GM13977 (cell line): Measurements from ENCODE around the gene FAM171A2.

Source experiments
- DNase-seq: peaks from one replicate; pipeline ENCODE4 v3.0.0; 2012; ENCODE audit warnings: low spot score
- in situ Hi-C: fragments of 300-500 bp; cut with MboI; formaldehyde crosslinking; loops from one replicate; pipeline ENCODE4 v1.12.0; 2022; ENCODE audit warnings: low sequenced_read_pairs, low pct_unique_long_range_greater_than_20kb, mixed read lengths, inconsistent platforms; ENCODE audit not compliant: unreplicated experiment
- TF ChIP-seq, protein P1 (sequence below): IDR thresholded peaks from 2 replicates; pipeline ENCODE4 v1.5.1; 2012; ENCODE audit warnings: mild to moderate bottlenecking, control low read depth; ENCODE audit not compliant: insufficient read depth; ENCODE audit errors: extremely low read depth, missing control alignments

Gene FAM171A2

DNA sequence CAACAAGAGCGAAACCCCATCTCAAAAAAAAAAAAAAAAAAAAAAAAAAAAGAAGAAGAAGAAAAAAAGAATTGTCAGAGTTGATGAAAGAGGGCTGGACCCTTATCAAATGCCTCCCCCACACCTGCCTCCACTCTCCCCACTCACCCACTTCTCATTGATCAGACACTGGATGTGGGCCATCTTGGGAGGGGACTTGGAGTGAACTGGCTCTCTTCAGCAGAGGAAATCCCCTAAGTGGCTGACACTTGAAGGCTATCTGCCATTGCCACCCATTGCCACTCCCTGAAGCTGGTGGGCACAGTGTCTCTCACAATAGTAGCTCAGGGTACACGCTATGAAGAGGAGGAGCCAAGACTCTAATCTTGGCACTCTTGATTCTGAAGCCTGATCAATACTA is 24.2 kb upstream of the FAM171A2 start:
- in situ Hi-C loops: no loop called here
- TF ChIP-seq, protein P1, sequence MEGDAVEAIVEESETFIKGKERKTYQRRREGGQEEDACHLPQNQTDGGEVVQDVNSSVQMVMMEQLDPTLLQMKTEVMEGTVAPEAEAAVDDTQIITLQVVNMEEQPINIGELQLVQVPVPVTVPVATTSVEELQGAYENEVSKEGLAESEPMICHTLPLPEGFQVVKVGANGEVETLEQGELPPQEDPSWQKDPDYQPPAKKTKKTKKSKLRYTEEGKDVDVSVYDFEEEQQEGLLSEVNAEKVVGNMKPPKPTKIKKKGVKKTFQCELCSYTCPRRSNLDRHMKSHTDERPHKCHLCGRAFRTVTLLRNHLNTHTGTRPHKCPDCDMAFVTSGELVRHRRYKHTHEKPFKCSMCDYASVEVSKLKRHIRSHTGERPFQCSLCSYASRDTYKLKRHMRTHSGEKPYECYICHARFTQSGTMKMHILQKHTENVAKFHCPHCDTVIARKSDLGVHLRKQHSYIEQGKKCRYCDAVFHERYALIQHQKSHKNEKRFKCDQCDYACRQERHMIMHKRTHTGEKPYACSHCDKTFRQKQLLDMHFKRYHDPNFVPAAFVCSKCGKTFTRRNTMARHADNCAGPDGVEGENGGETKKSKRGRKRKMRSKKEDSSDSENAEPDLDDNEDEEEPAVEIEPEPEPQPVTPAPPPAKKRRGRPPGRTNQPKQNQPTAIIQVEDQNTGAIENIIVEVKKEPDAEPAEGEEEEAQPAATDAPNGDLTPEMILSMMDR: no peak
- DNase-seq: no peak

DNA sequence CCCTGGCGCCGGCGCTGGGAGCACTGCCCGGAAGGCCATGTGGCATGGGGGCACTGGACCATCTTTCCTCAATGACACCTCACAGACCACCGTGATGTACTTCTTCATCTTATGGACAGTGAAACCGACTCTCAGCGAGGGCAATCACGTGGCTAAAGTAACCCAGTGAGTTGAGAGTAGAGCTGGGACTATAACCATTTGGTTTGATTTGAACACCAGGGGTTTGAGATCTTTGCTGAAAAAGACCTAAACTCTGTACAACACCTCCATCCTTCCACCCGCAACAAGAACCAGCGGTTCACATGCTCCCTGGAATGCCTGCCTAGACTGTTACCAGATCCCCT is 22.5 kb upstream of the FAM171A2 start:
- TF ChIP-seq, protein P1: no peak
- DNase-seq: no peak
- in situ Hi-C loops: no loop called here

DNA sequence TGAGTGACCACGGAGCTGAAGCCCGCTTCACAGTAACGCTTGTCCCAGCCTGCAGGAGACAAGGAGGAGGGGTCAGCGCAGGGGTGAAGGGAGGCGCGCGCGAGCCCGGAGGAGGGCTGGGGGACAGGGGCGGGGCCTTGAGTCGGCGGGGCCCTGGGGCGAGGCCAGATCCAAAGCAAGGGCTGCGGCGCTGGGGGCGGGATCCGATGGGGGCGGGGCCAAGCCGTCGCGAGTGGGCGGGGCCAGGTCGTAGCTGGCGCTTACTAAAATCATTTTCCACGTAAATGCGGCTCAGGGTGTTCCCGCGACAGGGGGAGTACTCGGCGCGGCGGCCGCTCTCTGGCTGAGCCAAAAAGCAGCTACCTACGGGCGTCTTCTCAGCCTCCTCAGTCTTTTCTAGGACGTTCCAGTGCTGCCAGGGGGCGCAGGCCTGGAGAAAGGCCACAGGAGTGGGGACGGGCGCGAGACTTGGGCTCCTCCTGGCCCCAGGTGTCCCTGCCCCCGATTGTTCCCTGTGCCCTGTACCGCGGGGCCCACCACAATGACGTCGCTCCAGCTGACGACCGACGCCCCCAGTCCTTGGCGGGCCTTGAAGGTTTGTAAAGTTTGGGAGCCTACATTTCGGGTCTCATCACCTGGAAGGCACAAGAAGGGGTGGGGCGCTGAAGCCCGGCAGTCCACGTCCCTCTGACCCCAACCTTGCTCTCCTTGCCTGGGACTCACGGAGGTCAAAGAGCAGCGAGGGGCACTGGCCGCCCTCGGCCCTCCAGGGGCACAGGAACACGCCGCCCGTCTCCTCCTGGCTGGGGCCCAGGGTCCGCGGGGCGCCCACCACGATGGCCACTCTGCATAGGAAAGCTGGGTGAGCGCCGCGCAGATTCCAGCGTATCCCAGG is 21.9 kb upstream of the FAM171A2 start:
- peak; percentile 95 for DNase-seq
- in situ Hi-C loops: no loop called here
- TF ChIP-seq, protein P1: peak; percentile 15

DNA sequence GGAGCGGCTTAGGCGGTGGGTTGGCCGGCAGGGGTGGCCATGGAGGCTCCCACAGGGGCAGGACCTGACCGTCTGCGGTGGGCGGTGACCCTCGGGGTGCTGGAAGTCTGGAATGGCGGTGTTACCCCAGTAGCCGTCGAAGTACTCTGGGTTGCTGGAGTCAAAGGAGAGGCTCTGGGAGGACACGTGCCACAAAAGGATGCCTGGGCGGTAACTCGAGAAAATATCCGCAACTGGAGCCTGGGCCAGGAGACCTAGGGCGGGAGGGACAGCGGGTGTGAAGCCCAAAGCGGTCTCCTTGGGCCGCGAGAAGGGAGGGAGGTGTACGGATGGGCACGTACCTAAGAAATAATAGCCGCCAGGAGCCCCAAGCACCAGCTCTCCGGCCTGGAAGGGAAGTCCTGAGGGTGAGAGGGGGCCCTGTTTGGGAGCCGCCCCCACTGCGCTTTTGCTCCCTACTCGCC is 21.2 kb upstream of the FAM171A2 start:
- in situ Hi-C loops: no loop called here
- no peak for DNase-seq
- TF ChIP-seq, protein P1: no peak

DNA sequence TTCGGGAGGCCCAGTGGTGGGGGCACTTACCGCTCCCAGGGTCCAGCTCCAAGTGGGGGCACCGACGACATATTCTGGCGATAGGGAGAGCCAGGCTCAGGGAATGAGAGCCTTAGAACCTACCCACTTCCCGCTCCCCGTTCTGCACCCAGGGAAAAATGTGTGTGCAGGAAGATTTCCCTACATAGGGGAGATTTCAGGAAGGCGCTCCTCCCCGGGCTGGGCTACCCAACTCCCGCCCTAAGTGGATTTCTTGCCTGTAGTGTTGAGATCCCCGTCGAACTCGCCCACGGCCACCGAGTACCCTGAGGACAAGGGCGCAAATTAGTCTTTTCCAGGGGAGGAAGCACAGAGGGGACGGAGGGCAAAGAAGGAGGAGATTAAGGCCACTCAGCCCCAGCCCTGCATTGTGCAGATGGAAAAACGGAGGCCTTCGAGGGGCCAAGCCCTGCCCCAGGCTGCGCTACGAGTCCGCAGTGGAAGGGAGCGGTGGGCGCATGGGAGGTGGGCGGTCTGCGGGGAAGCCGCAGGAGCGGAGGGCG is 20.7 kb upstream of the FAM171A2 start:
- TF ChIP-seq, protein P1: no peak
- in situ Hi-C loops: no loop called here
- DNase-seq: no peak

DNA sequence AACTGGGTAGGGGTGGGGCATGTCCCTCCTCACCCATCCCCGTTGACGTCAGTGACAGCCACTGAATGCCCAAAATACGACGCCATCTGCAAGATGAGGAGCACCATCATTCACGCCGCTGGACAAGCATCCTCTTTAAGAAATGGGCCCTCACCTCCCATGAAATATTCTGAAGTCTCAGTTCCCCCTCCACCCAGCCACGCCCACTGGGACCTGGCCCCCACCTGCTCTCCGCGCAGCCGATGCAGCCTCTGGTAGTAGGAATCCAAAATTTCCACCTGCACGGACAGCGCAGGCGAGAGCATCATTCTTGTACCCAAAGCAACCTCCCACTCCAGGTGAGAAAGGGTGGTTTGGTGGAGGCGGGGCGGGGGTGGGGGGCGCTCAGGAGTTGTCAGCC is 20.2 kb upstream of the FAM171A2 start:
- in situ Hi-C loops: no loop called here

More for the DNA sequence above, 20.2 kb upstream of the FAM171A2 start:
- TF ChIP-seq, protein P1: no peak
- DNase-seq: no peak
